HEK293T (cell line): ENCODE data around the gene MPRIP.

Experiments
- CTCF ChIA-PET: fragments of 350-600 bp; formaldehyde crosslinking; extraction: SDS; loops from one replicate; lab custom pipeline; 2021; ENCODE audit warnings: antibody characterized with exemption, inconsistent platforms; lab: Yijun Ruan, JAX
- POLR2A ChIA-PET: fragments of 350-600 bp; formaldehyde crosslinking; extraction: SDS; loops from one replicate; lab custom pipeline; 2020; ENCODE audit warnings: antibody characterized with exemption, inconsistent platforms; lab: Yijun Ruan, JAX
- DNase-seq: peaks from one replicate; pipeline ENCODE4 v3.0.0; 2012; ENCODE audit warnings: mixed read lengths; ENCODE audit errors: extremely low spot score
- ARNT ChIP-seq: fragments of 450-650 bp; IDR thresholded peaks from 2 replicates; pipeline ENCODE4 v1.6.1; 2017; ENCODE audit warnings: mild to moderate bottlenecking
- BHLHE40 ChIP-seq: fragments of 450-650 bp; IDR thresholded peaks from 2 replicates; pipeline ENCODE4 v1.6.1; 2016; ENCODE audit warnings: mild to moderate bottlenecking, moderate library complexity, borderline replicate concordance
- CTBP1 ChIP-seq: fragments of 450-650 bp; IDR thresholded peaks from 2 replicates; pipeline ENCODE4 v1.6.1; 2016; ENCODE audit warnings: borderline replicate concordance
- ELF4 ChIP-seq: fragments of 450-650 bp; IDR thresholded peaks from 2 replicates; pipeline ENCODE4 v1.6.1; 2017; ENCODE audit warnings: antibody characterized with exemption
- FOXA1 ChIP-seq: fragments of 450-650 bp; IDR thresholded peaks from 2 replicates; pipeline ENCODE4 v1.6.1; 2016; ENCODE audit warnings: mild to moderate bottlenecking
- FOXK2 ChIP-seq: fragments of 450-650 bp; IDR thresholded peaks from 2 replicates; pipeline ENCODE4 v1.6.1; 2016; ENCODE audit warnings: mild to moderate bottlenecking
- FOXM1 ChIP-seq: fragments of 450-650 bp; IDR thresholded peaks from 2 replicates; pipeline ENCODE4 v1.6.1; 2017; ENCODE audit warnings: mild to moderate bottlenecking, borderline replicate concordance
- HDGF ChIP-seq: fragments of 450-650 bp; IDR thresholded peaks from 2 replicates; pipeline ENCODE4 v1.6.1; 2017; ENCODE audit warnings: antibody characterized with exemption, borderline replicate concordance
- L3MBTL2 ChIP-seq: fragments of 450-650 bp; conservative IDR thresholded peaks from 2 replicates; pipeline ENCODE4 v1.6.1; 2016; ENCODE audit warnings: mild to moderate bottlenecking
- LEF1 ChIP-seq: fragments of 450-650 bp; IDR thresholded peaks from 2 replicates; pipeline ENCODE4 v1.6.1; 2017; ENCODE audit warnings: mild to moderate bottlenecking, borderline replicate concordance
- NFRKB ChIP-seq: fragments of 450-650 bp; IDR thresholded peaks from 2 replicates; pipeline ENCODE4 v1.6.1; 2016; ENCODE audit warnings: mild to moderate bottlenecking, moderate library complexity
- PKNOX1 ChIP-seq: fragments of 450-650 bp; IDR thresholded peaks from 2 replicates; pipeline ENCODE4 v1.6.1; 2016
- SP1 ChIP-seq: fragments of 450-650 bp; IDR thresholded peaks from 2 replicates; pipeline ENCODE4 v1.6.1; 2017
- SUZ12 ChIP-seq: fragments of 450-650 bp; IDR thresholded peaks from 2 replicates; pipeline ENCODE4 v1.6.1; 2016; ENCODE audit warnings: mild to moderate bottlenecking
- TARDBP ChIP-seq: fragments of 450-650 bp; IDR thresholded peaks from 2 replicates; pipeline ENCODE4 v1.6.1; 2016
- ZNF384 ChIP-seq: fragments of 450-650 bp; IDR thresholded peaks from 2 replicates; pipeline ENCODE4 v1.6.1; 2016

The MPRIP gene

GRCh38 chr17:17143501-17143900 is 101.2 kb downstream of the MPRIP start:
- no peak for DNase-seq
- POLR2A ChIA-PET: no interaction called here
- CTCF ChIA-PET: interaction anchor here (2.4 to 2.7 kb wide), 2 partner anchors 9 to 15 kb away, joined by 8 to 12 read pairs; no protein-coding TSS in a partner anchor
- TF ChIP-seq FOXM1 (no peak), PKNOX1 (no peak), SUZ12 (no peak), HDGF (no peak), SP1 (no peak), ELF4 (no peak), CTBP1 (no peak), L3MBTL2 (no peak), TARDBP (no peak), FOXK2 (no peak), NFRKB (no peak), BHLHE40 (no peak), ARNT (no peak), FOXA1 (no peak)

- TF ChIP-seq TARDBP (no peak), PKNOX1 (no peak), SUZ12 (no peak), L3MBTL2 (no peak), ELF4 (no peak), ZNF384 (no peak), FOXK2 (no peak), ARNT (no peak), BHLHE40 (no peak), CTBP1 (no peak), FOXA1 (no peak)
- ChIA-PET POLR2A (no interaction called here), CTCF (no interaction called here)
- no peak for DNase-seq
These were observed 101.8 kb downstream of the MPRIP start for GRCh38 chr17:17144061-17144460.

- DNase-seq: no peak
- ChIA-PET CTCF (no interaction called here), POLR2A (no interaction called here)
- TF ChIP-seq PKNOX1: no peak
- TF ChIP-seq BHLHE40: no peak
- TF ChIP-seq TARDBP: no peak
- no peak for TF ChIP-seq CTBP1
- no peak for TF ChIP-seq L3MBTL2
- no peak for TF ChIP-seq HDGF
- no peak for TF ChIP-seq LEF1
- TF ChIP-seq FOXK2: no peak
- TF ChIP-seq SUZ12: no peak
- no peak for TF ChIP-seq FOXA1
- no peak for TF ChIP-seq NFRKB
- no peak for TF ChIP-seq SP1
- TF ChIP-seq FOXM1: no peak
- no peak for TF ChIP-seq ARNT
- TF ChIP-seq ZNF384: no peak
These were observed 102.8 kb downstream of the MPRIP start for GRCh38 chr17:17144916-17145665.

GRCh38 chr17:17146786-17147406 is 104.6 kb downstream of the MPRIP start:
- peak; percentile 34 for DNase-seq
- TF ChIP-seq FOXK2 (no peak), ARNT (no peak), FOXA1 (no peak), SUZ12 (no peak), BHLHE40 (no peak), PKNOX1 (no peak), FOXM1 (no peak), SP1 (no peak)
- ChIA-PET POLR2A (no interaction called here), CTCF (interaction anchor here (0.9 kb wide), 1 partner anchor 35 kb away, joined by 3 read pairs; no protein-coding TSS in a partner anchor)

- TF ChIP-seq FOXK2 (no peak), FOXA1 (no peak), ELF4 (no peak), L3MBTL2 (no peak), NFRKB (no peak), CTBP1 (no peak), LEF1 (no peak), PKNOX1 (no peak), BHLHE40 (no peak), ZNF384 (no peak), FOXM1 (no peak), TARDBP (no peak), SUZ12 (no peak), SP1 (no peak), ARNT (no peak), HDGF (no peak)
- ChIA-PET CTCF (no interaction called here), POLR2A (no interaction called here)
- no peak for DNase-seq
These were observed 105.6 kb downstream of the MPRIP start for GRCh38 chr17:17147821-17148220.
